ENCODE results near the gene SLC7A5.

GRCh38 chr16:87824991-87825841 lies 44.1 kb downstream of the SLC7A5 start:
- TF ChIP-seq POLR2A (IDR thresholded peaks at IDR 0.05; ENCODE audit: low read depth) (no peak), CTCF (IDR thresholded peaks at IDR 0.05) (no peak), POLR2AphosphoS5 (IDR thresholded peaks at IDR 0.05) (no peak)

Measured in esophagus muscularis mucosa (tissue), 3 donors.